Skeletal muscle tissue (tissue), 4 donors: ENCODE results near the gene NCKAP5. TPM values are rescaled to one million over a fixed set of nuclear protein-coding genes. Genes with fewer than 3 reads are reported as not detected.
A peak's percentile ranks its signal among the peaks of the same experiment; 100 is the strongest.

ENCODE experiments used
- H3K27ac ChIP-seq: one replicate; pipeline ENCODE4 v1.7.0; 2013; ENCODE audit warnings: mild to moderate bottlenecking, low read depth, low read length, inconsistent platforms
- H3K27me3 ChIP-seq, 3 donors: one replicate each; pipeline ENCODE4 v1.7.0; 2013; ENCODE audit warnings: low read length in 3 of 3; ENCODE audit not compliant: control insufficient read depth in 3 of 3, insufficient read depth in 3 of 3
- H3K36me3 ChIP-seq, 3 donors: one replicate each; pipeline ENCODE4 v1.7.0; 2013; ENCODE audit warnings: low read length in 3 of 3; ENCODE audit not compliant: control insufficient read depth in 3 of 3, insufficient read depth in 3 of 3
- H3K4me1 ChIP-seq, 3 donors: one replicate each; pipeline ENCODE4 v1.7.0; 2013; ENCODE audit warnings: low read length in 3 of 3, mild to moderate bottlenecking in 3 of 3; ENCODE audit not compliant: control insufficient read depth in 3 of 3, insufficient read depth in 3 of 3
- H3K4me3 ChIP-seq, 3 donors: one replicate each; pipeline ENCODE4 v1.7.0; 2013; ENCODE audit warnings: low read length in 3 of 3
- H3K9ac ChIP-seq, 3 donors: one replicate each; pipeline ENCODE4 v1.7.0; 2013; ENCODE audit warnings: low read length in 3 of 3, mild to moderate bottlenecking in 3 of 3, moderate library complexity in 2 of 3, low read depth in 1 of 3
- H3K9me3 ChIP-seq, 3 donors: one replicate each; pipeline ENCODE4 v1.7.0; 2013; ENCODE audit warnings: low read length in 3 of 3; ENCODE audit not compliant: control insufficient read depth in 3 of 3
- total RNA-seq: library from RNA; depleted of rRNA; stranded (reverse); fragments of >200 nt; gene quantifications from one replicate; pipeline ENCODE4 v1.2.3, GENCODE V29; 2014
- donor health status: Osteomylitis.

Gene NCKAP5
- 5.7 TPM for total RNA-seq

DNA sequence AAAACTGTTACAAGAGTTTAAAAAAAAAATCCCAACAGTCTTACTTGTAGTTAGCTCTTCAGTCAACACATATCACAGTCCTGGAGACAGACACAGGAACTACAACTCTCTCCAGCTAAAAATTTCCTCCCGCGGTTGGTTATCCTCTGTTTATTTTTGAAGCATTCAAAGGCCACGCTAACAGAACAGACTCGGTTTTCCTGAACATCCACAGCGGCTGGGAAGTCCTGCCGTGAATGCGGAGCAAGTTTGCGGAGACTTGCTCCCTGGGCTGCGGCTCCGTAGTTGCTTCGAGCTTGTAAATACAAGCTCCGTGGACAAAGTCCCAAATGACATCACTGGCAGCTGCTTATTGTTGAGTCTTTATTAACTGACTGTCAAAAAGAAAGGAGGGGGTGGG is at the start of gene NCKAP5:
Gene NCKAP5, minus strand, starts transcription at position 292 of the 400 bp plus-strand sequence. CDS start 50,937 bp downstream, outside the sequence.
- Histone ChIP-seq H3K27me3 (peaks cover 0 to 5% (median 0%) of the 10 kb centered on the region in 3 donors), H3K4me1 (peaks cover 0 to 11% (median 6%) of the 10 kb centered on the region in 3 donors), H3K36me3 (no peaks in the 10 kb centered on the region), H3K27ac (peak within 1 kb of the TSS; percentile 42), H3K4me3 (peak within 1 kb of the TSS; percentile 31 to 44 (median 33)), H3K9me3 (no peaks in the 10 kb centered on the region), H3K9ac (peak within 1 kb of the TSS; percentile 5 to 33 (median 32))

DNA sequence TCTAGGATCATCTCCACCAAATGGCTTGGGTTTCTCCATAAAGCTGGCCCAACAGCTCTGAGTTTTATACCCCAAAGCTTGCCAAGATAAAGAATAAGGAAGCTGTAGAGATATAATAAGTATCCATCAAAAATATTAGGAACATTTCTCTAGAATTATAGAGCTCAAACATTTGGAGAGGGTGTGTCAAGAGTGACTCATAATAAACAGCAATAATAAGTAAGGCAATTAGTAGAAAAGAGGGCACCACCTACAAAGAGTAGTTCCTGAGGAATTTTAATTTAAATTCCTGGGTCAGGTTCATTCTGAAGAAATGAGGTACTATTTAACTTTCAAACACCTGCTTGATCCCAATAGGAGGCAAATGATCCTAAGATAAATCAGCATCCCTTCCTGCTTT is 41.4 kb upstream of the NCKAP5 start:
- H3K9ac ChIP-seq: no peak overlapping the region

DNA sequence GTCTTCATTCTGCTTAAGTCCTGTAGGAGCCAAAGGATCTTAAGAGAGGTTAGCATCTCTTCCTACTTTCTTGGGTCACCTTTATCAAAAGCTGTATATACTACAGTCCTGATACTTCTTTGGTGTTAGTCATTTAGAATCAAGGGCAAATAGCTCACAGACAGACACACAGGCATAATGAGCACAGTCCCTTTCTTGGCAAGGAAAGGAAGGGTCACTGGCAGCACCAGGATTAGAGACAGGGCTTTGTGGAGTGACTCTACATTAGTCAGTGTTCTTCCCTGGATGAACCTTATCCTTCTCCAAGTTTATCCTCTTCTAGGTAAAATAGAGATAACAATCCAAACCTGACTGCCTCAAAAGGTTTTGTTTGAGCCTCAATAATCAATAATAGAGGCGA is 40.0 kb upstream of the NCKAP5 start:
- no peak overlapping the region for H3K4me3 ChIP-seq
- no peaks in the 10 kb centered on the region for H3K36me3 ChIP-seq
- no peaks in the 10 kb centered on the region for H3K4me1 ChIP-seq
- H3K27ac ChIP-seq: no peak overlapping the region
- H3K9ac ChIP-seq: no peak overlapping the region
- H3K27me3 ChIP-seq: no peaks in the 10 kb centered on the region
- H3K9me3 ChIP-seq: no peaks in the 10 kb centered on the region

More for the DNA sequence above, 41.4 kb upstream of the NCKAP5 start:
- Histone ChIP-seq H3K4me3 (no peak overlapping the region), H3K4me1 (no peaks in the 10 kb centered on the region), H3K27ac (no peak overlapping the region), H3K27me3 (no peaks in the 10 kb centered on the region), H3K9me3 (no peaks in the 10 kb centered on the region), H3K36me3 (no peaks in the 10 kb centered on the region)

DNA sequence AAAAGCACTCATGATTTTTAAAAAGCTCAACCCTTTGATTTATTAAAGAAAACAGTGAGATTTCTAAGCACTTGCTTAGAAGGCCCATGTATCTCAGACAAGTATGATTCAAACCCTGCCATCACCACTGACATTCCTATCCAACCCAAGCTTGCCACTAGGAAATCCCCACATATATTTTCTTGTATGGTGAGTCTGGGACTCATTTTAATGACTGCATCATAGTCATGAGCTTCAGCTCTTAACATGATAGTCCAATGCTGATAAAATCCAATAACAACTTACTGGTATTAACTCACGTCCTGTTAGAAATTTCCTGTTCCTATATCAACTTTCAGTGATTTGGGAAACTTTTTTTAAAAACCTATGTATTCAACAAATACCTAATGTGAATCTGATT is 39.4 kb upstream of the NCKAP5 start:
- Histone ChIP-seq H3K4me3 (no peak overlapping the region), H3K4me1 (peaks cover 0 to 3% (median 2%) of the 10 kb centered on the region in 3 donors), H3K36me3 (no peaks in the 10 kb centered on the region), H3K9me3 (no peaks in the 10 kb centered on the region), H3K27me3 (no peaks in the 10 kb centered on the region), H3K27ac (no peak overlapping the region), H3K9ac (no peak overlapping the region)

DNA sequence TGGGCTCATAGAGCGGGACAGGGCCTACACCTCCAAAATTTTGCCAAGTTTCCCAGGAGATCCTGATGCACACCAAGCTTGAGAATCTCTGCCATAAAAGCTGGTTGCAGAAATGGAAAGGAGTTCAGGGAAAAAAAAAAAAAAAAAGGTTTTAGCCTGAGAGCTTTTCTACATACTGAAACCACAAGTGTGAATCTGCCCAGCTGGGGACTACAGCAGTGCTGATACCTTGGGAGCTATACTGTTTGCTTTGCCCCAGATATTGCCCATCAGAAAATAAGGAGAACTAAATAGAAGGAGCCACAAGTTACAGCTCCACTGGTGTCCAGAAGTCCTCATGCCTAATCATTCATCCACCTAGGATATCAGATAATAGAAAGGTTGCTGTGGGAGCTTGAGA is 38.4 kb upstream of the NCKAP5 start:
- no peak overlapping the region for H3K4me3 ChIP-seq
- H3K9ac ChIP-seq: no peak overlapping the region

DNA sequence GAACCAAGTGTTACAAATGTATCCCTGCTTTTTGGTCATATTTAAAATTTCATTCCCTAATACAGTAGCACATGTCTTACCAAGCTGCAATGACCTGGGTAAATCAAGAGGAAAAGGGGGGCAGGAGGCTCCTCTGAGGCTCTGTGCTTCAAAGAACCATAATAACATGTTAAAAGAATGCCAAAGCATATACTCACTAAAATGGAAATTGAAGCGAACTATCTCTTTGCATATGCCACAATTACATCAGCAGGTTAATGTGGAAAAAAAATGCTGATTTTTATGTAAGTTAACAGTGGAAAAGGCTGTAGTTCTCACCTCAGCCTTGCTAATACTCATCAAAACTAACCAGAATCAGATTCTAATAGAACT is 37.5 kb upstream of the NCKAP5 start:
- Histone ChIP-seq H3K36me3 (no peaks in the 10 kb centered on the region), H3K9ac (no peak overlapping the region), H3K4me3 (no peak overlapping the region), H3K4me1 (peaks cover 5 to 10% (median 7%) of the 10 kb centered on the region in 3 donors), H3K27me3 (no peaks in the 10 kb centered on the region), H3K9me3 (no peaks in the 10 kb centered on the region), H3K27ac (no peak overlapping the region)

More for the DNA sequence above, 38.4 kb upstream of the NCKAP5 start:
- H3K27me3 ChIP-seq: no peaks in the 10 kb centered on the region
- H3K4me1 ChIP-seq: peaks cover 5 to 10% (median 7%) of the 10 kb centered on the region in 3 donors
- H3K36me3 ChIP-seq: no peaks in the 10 kb centered on the region
- H3K27ac ChIP-seq: no peak overlapping the region
- no peaks in the 10 kb centered on the region for H3K9me3 ChIP-seq

DNA sequence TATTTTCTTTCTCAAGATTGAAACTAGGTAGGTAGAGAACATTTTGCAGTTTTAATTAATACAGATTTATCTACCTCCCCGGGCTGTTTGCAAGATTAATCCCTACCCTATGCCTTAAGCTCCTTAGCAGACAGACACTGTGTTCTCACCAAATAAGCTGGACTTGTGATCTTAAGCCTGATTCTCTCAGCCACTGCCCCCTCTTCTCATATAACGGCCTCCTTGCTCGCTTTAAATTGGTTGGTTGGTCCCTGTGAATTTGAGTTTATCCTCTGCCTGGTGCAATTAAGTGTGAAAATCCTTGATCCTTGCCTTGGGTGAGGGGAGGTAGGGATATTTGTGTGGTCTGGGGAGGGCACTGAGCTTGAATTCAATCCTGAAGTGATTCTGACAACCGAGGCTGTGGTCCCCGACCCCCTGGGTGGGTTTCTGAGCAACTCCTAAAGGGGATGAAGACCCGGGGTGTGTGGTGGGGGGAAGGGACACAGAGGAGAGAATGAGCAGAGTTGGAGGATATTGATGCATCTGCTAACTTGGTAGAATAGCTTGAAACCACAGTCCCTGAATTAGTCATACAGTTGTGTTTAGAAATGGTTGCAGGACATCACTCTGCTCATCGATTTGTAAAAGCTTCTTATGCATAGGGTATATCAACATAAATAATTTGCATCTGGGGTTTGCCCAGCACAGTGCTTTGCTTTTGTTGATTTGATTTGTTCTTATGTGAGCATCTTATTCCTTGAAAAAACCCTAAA is 36.9 kb upstream of the NCKAP5 start:
- H3K9me3 ChIP-seq: no peaks in the 10 kb centered on the region

DNA sequence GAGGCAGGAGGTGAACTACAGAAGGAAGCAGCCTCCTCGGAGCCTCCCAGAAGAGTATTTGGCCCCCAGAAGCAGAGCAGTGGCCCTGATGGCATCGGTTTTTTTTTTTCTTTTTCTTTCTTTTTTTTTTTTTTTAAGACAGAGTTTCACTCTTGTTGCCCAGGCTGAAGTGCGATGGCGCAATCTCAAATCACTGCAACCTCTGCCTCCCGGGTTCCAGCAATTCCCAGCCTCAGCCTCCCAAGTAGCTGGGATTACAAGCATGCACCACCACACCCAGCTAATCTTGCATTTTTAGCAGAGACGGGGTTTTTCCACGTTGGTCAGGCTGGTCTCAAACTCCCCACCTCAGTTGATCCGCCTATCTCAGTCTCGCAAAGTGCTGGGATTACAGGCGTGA is 34.8 kb upstream of the NCKAP5 start:
- Histone ChIP-seq H3K36me3 (no peaks in the 10 kb centered on the region), H3K4me1 (peaks cover 5 to 10% (median 7%) of the 10 kb centered on the region in 3 donors), H3K27ac (no peak overlapping the region), H3K4me3 (no peak overlapping the region), H3K9ac (no peak overlapping the region), H3K27me3 (peaks cover 0 to 2% (median 0%) of the 10 kb centered on the region in 3 donors), H3K9me3 (no peaks in the 10 kb centered on the region)

More for the DNA sequence above, 36.9 kb upstream of the NCKAP5 start:
- Histone ChIP-seq H3K4me1 (peaks cover 5 to 10% (median 7%) of the 10 kb centered on the region in 3 donors), H3K36me3 (no peaks in the 10 kb centered on the region), H3K9ac (no peak overlapping the region), H3K27me3 (no peaks in the 10 kb centered on the region), H3K4me3 (no peak overlapping the region), H3K27ac (no peak overlapping the region)

DNA sequence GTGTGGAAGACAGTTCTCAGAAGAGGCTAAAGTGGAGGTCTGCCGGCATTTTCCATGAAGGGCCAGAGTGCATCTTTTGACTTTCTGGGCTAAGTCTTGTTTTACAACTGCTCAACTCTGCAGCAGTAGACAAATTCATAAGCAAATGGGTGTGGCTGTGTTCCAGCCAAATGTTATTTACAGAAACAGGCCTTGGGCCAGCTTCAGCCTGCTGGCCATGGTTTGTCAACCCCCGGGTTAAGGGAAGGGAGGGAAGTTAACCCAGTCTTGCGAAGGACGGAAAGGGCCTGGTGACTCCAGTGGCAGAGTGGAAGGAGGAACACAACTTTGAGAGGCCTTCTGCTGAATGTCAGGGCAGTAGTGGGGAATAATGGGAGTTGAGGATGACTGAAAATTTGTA is 34.3 kb upstream of the NCKAP5 start:
- Histone ChIP-seq H3K9me3 (no peaks in the 10 kb centered on the region), H3K27me3 (peaks cover 0 to 2% (median 0%) of the 10 kb centered on the region in 3 donors), H3K4me1 (peaks cover 5 to 10% (median 7%) of the 10 kb centered on the region in 3 donors), H3K27ac (no peak overlapping the region), H3K9ac (no peak overlapping the region), H3K36me3 (no peaks in the 10 kb centered on the region), H3K4me3 (no peak overlapping the region)

DNA sequence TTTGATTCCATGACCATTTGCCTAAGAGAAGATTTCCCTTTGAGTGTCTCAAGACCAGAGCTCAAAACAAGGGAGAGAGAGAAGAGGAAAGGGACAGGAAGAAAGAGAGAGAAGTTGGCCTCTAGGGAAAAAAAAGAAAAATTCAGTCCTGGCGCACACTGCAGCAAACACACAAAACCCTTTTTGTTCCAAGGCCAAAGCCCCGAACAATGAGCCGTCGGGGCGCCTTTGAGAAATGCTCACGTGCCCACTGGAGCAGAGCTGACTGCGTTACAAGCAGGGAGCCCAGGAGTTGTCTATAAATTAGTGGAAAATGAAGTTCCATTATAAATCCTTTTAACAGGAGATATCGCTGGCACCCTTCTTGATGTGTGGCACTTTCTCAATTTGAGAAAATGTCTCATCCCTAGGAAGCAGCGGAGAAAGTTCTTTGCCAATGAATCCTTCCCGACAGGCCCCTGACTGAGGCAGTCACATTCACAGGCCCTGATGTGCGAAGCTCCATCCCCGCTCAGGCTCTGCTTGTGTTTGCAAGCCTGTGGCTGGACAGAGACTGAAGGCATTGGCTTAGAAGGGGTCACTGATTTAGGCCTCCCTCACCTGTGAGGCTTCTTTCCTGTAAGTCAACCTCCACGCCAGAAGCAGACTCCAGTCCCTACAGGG is 32.1 kb upstream of the NCKAP5 start:
- Histone ChIP-seq H3K9ac (no peak overlapping the region), H3K27ac (no peak overlapping the region), H3K9me3 (no peaks in the 10 kb centered on the region), H3K36me3 (no peaks in the 10 kb centered on the region), H3K4me1 (peaks cover 5 to 10% (median 7%) of the 10 kb centered on the region in 3 donors), H3K27me3 (peaks cover 0 to 2% (median 0%) of the 10 kb centered on the region in 3 donors), H3K4me3 (no peak overlapping the region)
